T-cell (primary cell): Measurements from ENCODE around the gene PLOD2. TPM values are rescaled to one million over a fixed set of nuclear protein-coding genes. Genes with fewer than 3 reads are reported as not detected.

Experiments used
- ATAC-seq, 4 experiments: fragments of 200-7000 bp in 3 of 4; fragments of 150-1000 bp in 1 of 4; cut with Tn5 transposase; replicated peaks in 1 of 4; 1 replicate in 3 of 4; 2 replicates in 1 of 4; pipeline ENCODE4 v1.10.0; 2021; ENCODE audit warnings: moderate library complexity in 3 of 4, mild to moderate bottlenecking in 2 of 4, moderate number of reproducible peaks in 1 of 4
- CTCF ChIA-PET, 2 donors: fragments of 300-600 bp; sonication (Branson Sonifier 250); formaldehyde crosslinking; loops; one replicate each; lab custom pipeline; 2022; ENCODE audit warnings: antibody characterized with exemption in 2 of 2; lab: Charles Lee
- POLR2A ChIA-PET, 2 donors: fragments of 300-600 bp; sonication (Branson Sonifier 250); formaldehyde crosslinking; loops; one replicate each; lab custom pipeline; 2022; ENCODE audit warnings: antibody characterized with exemption in 2 of 2; lab: Charles Lee
- DNase-seq, 35 experiments: peaks; one replicate each; pipeline versions ENCODE4 v3.0.0 to v3.0.0-alpha.2; 2013 to 2023
- H3K27ac ChIP-seq: one replicate; pipeline ENCODE4 v1.5.1; 2013; ENCODE audit warnings: low read length
- H3K27me3 ChIP-seq, 2 experiments: replicated peaks in 1 of 2; 1 replicate in 1 of 2; 2 replicates in 1 of 2; pipeline versions ENCODE4 v1.6.1 to v1.7.0; 2013; ENCODE audit warnings: low read length in 1 of 2, mixed read lengths in 1 of 2; ENCODE audit not compliant: control insufficient read depth in 2 of 2, insufficient read depth in 2 of 2; ENCODE audit errors: extremely low read depth in 1 of 2
- H3K36me3 ChIP-seq, 2 donors: 1 replicate in 1 of 2; 2 replicates in 1 of 2; pipeline versions ENCODE4 v1.6.1 to v1.7.0; 2013; ENCODE audit warnings: low read length in 1 of 2; ENCODE audit not compliant: control insufficient read depth in 2 of 2, insufficient read depth in 1 of 2; ENCODE audit errors: extremely low read depth in 1 of 2
- H3K4me1 ChIP-seq, 2 experiments: 1 replicate in 1 of 2; 2 replicates in 1 of 2; pipeline versions ENCODE4 v1.6.1 to v1.7.0; 2013; ENCODE audit warnings: low read length in 2 of 2, mixed read lengths in 1 of 2; ENCODE audit not compliant: insufficient read depth in 2 of 2, control insufficient read depth in 1 of 2; ENCODE audit errors: extremely low read depth in 1 of 2
- H3K4me3 ChIP-seq, 2 donors: 1 replicate in 1 of 2; 2 replicates in 1 of 2; pipeline versions ENCODE4 v1.5.1 to v1.7.0; 2013; ENCODE audit warnings: mild to moderate bottlenecking in 2 of 2, low read length in 1 of 2, moderate library complexity in 1 of 2; ENCODE audit not compliant: control insufficient read depth in 1 of 2; ENCODE audit errors: extremely low read depth in 1 of 2
- H3K9me3 ChIP-seq: 2 replicates; pipeline ENCODE4 v1.7.0; 2013
- H3K27ac Mint-ChIP-seq, 2 donors: one replicate each; pipeline ENCODE4 v1.8.0; 2020 to 2021; ENCODE audit warnings: mild to moderate bottlenecking in 2 of 2, mixed read lengths in 2 of 2
- H3K27me3 Mint-ChIP-seq, 2 donors: one replicate each; pipeline ENCODE4 v1.8.0; 2021 to 2022; ENCODE audit warnings: mixed read lengths in 2 of 2
- H3K36me3 Mint-ChIP-seq: one replicate; pipeline ENCODE4 v1.8.0; 2021; ENCODE audit warnings: mixed read lengths
- H3K4me1 Mint-ChIP-seq, 3 donors: one replicate each; pipeline ENCODE4 v1.8.0; 2020 to 2022; ENCODE audit warnings: mixed read lengths in 3 of 3, mild to moderate bottlenecking in 1 of 3
- H3K4me3 Mint-ChIP-seq, 3 donors: one replicate each; pipeline ENCODE4 v1.8.0; 2020 to 2022; ENCODE audit warnings: mild to moderate bottlenecking in 3 of 3, mixed read lengths in 3 of 3, moderate library complexity in 3 of 3
- H3K9me3 Mint-ChIP-seq, 3 donors: one replicate each; pipeline ENCODE4 v1.8.0; 2020 to 2022; ENCODE audit warnings: mixed read lengths in 3 of 3
- WGBS: methylation state at CpG from one replicate; pipeline ENCODE4 v1.1.5; 2013; ENCODE audit warnings: missing lambda C conversion rate; ENCODE audit not compliant: insufficient coverage; 5-methylcytosine and 5-hydroxymethylcytosine counted together
- total RNA-seq, 35 experiments: library from RNA in 6 of 35; stranded (reverse) in 6 of 35; fragments of 120-200 nt in 1 of 35; gene quantifications; one replicate each; pipeline versions ENCODE4 v1.2.1 to v1.2.4 and lab custom pipeline; 2013 to 2026

Gene PLOD2
- total RNA-seq, 5 donors from 2014 or later (not counting 1 experiment from before 2014, with no cell fraction given), result 0.28 to 0.63 (median 0.46) TPM; not detected in 1

- Mint-ChIP-seq H3K27me3 (peaks cover 0 to 10% of the 10 kb centered on the region in 2 donors), H3K36me3 (no peaks in the 10 kb centered on the region), H3K4me1 (no peaks in the 10 kb centered on the region), H3K4me3 (no peak overlapping the region), H3K9me3 (no peaks in the 10 kb centered on the region), H3K27ac (no peak overlapping the region)
- H3K27me3 ChIP-seq, result no peaks in the 10 kb centered on the region
- no peak overlapping the region for H3K27ac ChIP-seq
- no peaks in the 10 kb centered on the region for H3K4me1 ChIP-seq
- ChIA-PET POLR2A (no interaction called here), CTCF (no interaction called here)
- ATAC-seq (no peak), DNase-seq (no peak)
- H3K36me3 ChIP-seq, result no peaks in the 10 kb centered on the region
- 80% methylated on average over 1 of the region's 5 CpGs for WGBS
- no peaks in the 10 kb centered on the region for H3K9me3 ChIP-seq
- no peak overlapping the region for H3K4me3 ChIP-seq
These were observed 20.2 kb upstream of the PLOD2 start for GRCh38 chr3:146181216-146181615.

DNA sequence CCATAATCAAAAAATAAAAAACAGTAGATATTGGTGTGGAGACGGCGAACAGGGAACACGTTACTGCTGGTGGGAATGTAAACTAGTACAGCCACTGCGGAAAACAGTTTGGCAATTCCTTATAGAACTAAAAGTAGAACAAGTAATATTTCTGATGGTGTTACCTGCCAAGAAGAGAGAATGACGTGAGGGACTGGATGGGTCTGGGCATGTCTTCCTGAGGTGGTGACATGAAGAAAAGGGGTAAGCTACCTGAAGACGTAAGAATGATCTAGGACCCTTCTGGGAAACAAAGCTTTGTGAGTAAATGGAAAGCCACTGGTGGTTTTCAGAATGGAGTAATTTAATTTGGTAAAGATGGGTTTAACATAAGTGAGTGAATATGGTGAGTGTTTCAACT lies 19.4 kb upstream of the PLOD2 start:
- CTCF ChIA-PET, result no interaction called here
- WGBS, result 94% methylated on average over 4 of the region's 6 CpGs

GRCh38 chr3:146178006-146178689 lies 17.2 kb upstream of the PLOD2 start:
- Histone ChIP-seq H3K27ac (no peak overlapping the region), H3K4me3 (no peak overlapping the region), H3K9me3 (no peaks in the 10 kb centered on the region), H3K4me1 (no peaks in the 10 kb centered on the region), H3K27me3 (no peaks in the 10 kb centered on the region), H3K36me3 (no peaks in the 10 kb centered on the region)
- DNase-seq (no peak), ATAC-seq (no peak)
- POLR2A ChIA-PET, result no interaction called here
- H3K36me3 Mint-ChIP-seq, result no peaks in the 10 kb centered on the region
- CTCF ChIA-PET, result no interaction called here
- H3K4me3 Mint-ChIP-seq, result no peak overlapping the region
- H3K27me3 Mint-ChIP-seq, result peaks cover under 1 to 11% of the 10 kb centered on the region in 2 donors
- H3K4me1 Mint-ChIP-seq, result no peaks in the 10 kb centered on the region
- no peaks in the 10 kb centered on the region for H3K9me3 Mint-ChIP-seq
- H3K27ac Mint-ChIP-seq, result no peak overlapping the region
- WGBS, result no CpG with 5 or more reads among the region's 6 CpGs

More for the DNA sequence above, 19.4 kb upstream of the PLOD2 start:
- H3K9me3 ChIP-seq, result no peaks in the 10 kb centered on the region
- H3K27ac ChIP-seq, result no peak overlapping the region
- no peak overlapping the region for H3K27ac Mint-ChIP-seq
- no peak overlapping the region for H3K4me3 Mint-ChIP-seq
- DNase-seq, result no peak
- H3K27me3 ChIP-seq, result no peaks in the 10 kb centered on the region
- no peak for ATAC-seq
- H3K36me3 Mint-ChIP-seq, result no peaks in the 10 kb centered on the region
- POLR2A ChIA-PET, result no interaction called here
- H3K4me1 ChIP-seq, result no peaks in the 10 kb centered on the region
- H3K4me1 Mint-ChIP-seq, result no peaks in the 10 kb centered on the region
- peaks cover 0 to 10% of the 10 kb centered on the region in 2 donors for H3K27me3 Mint-ChIP-seq
- no peaks in the 10 kb centered on the region for H3K9me3 Mint-ChIP-seq
- H3K36me3 ChIP-seq, result no peaks in the 10 kb centered on the region
- H3K4me3 ChIP-seq, result no peak overlapping the region

GRCh38 chr3:146177519-146177918 lies 16.5 kb upstream of the PLOD2 start:
- H3K27ac Mint-ChIP-seq, result no peak overlapping the region
- WGBS, result 60% methylated on average over 1 of the region's 1 CpG
- Histone ChIP-seq H3K9me3 (no peaks in the 10 kb centered on the region), H3K36me3 (no peaks in the 10 kb centered on the region), H3K27ac (no peak overlapping the region), H3K4me3 (no peak overlapping the region), H3K4me1 (no peaks in the 10 kb centered on the region), H3K27me3 (no peaks in the 10 kb centered on the region)
- no peak overlapping the region for H3K4me3 Mint-ChIP-seq
- no peak for ATAC-seq
- H3K9me3 Mint-ChIP-seq, result no peaks in the 10 kb centered on the region
- ChIA-PET POLR2A (no interaction called here), CTCF (no interaction called here)
- DNase-seq, result no peak
- no peaks in the 10 kb centered on the region for H3K4me1 Mint-ChIP-seq
- peaks cover 4 to 16% of the 10 kb centered on the region in 2 donors for H3K27me3 Mint-ChIP-seq
- no peaks in the 10 kb centered on the region for H3K36me3 Mint-ChIP-seq

- H3K4me3 Mint-ChIP-seq, result no peak overlapping the region
- WGBS, result 49% methylated on average over 2 of the region's 3 CpGs
- Histone ChIP-seq H3K9me3 (no peaks in the 10 kb centered on the region), H3K27me3 (no peaks in the 10 kb centered on the region), H3K36me3 (no peaks in the 10 kb centered on the region), H3K4me1 (no peaks in the 10 kb centered on the region), H3K4me3 (no peak overlapping the region), H3K27ac (no peak overlapping the region)
- peaks cover 4 to 16% of the 10 kb centered on the region in 2 donors for H3K27me3 Mint-ChIP-seq
- ChIA-PET CTCF (no interaction called here), POLR2A (no interaction called here)
- no peaks in the 10 kb centered on the region for H3K36me3 Mint-ChIP-seq
- DNase-seq, result no peak
- no peak for ATAC-seq
- H3K4me1 Mint-ChIP-seq, result no peaks in the 10 kb centered on the region
- H3K27ac Mint-ChIP-seq, result no peak overlapping the region
- no peaks in the 10 kb centered on the region for H3K9me3 Mint-ChIP-seq
These were observed 16.1 kb upstream of the PLOD2 start for GRCh38 chr3:146177072-146177471.

- no peaks in the 10 kb centered on the region for H3K36me3 Mint-ChIP-seq
- Histone ChIP-seq H3K9me3 (no peaks in the 10 kb centered on the region), H3K4me1 (no peaks in the 10 kb centered on the region), H3K27me3 (no peaks in the 10 kb centered on the region), H3K27ac (no peak overlapping the region), H3K36me3 (no peaks in the 10 kb centered on the region), H3K4me3 (no peak overlapping the region)
- DNase-seq (no peak), ATAC-seq (no peak)
- CTCF ChIA-PET, result no interaction called here
- no peaks in the 10 kb centered on the region for H3K9me3 Mint-ChIP-seq
- no peak overlapping the region for H3K4me3 Mint-ChIP-seq
- no peak overlapping the region for H3K27ac Mint-ChIP-seq
- no peaks in the 10 kb centered on the region for H3K4me1 Mint-ChIP-seq
- WGBS, result 59% methylated on average over 1 of the region's 1 CpG
- POLR2A ChIA-PET, result no interaction called here
- H3K27me3 Mint-ChIP-seq, result peaks cover 4 to 23% of the 10 kb centered on the region in 2 donors
These were observed 11.6 kb upstream of the PLOD2 start for GRCh38 chr3:146172586-146172985.
